ENCODE results near the gene HSF2. TPM values are rescaled to one million over a fixed set of nuclear protein-coding genes. Genes with fewer than 3 reads are reported as not detected.

Gene HSF2
- total and polyA plus RNA-seq, 2 donors (not counting 1 experiment from before 2014, with no cell fraction given): 30.0 to 31.5 TPM

- Histone ChIP-seq H3K79me2 (ENCODE audit: control insufficient read depth, insufficient read depth, low read length) (peaks cover 46% of the 10 kb centered on the region), H3K4me1 (ENCODE audit: control insufficient read depth, extremely low read depth, insufficient read depth, low read length) (peaks cover 1% of the 10 kb centered on the region), H3K4me2 (ENCODE audit: extremely low read depth, insufficient read depth, low read length) (no peak overlapping the region), H3K9me3 (ENCODE audit: control insufficient read depth, insufficient read depth, low read depth, low read length) (no peaks in the 10 kb centered on the region), H3K9ac (ENCODE audit: insufficient read depth, low read length) (no peak overlapping the region), H3K27me3 (ENCODE audit: control insufficient read depth, insufficient read depth, low read length) (no peaks in the 10 kb centered on the region), H3K36me3 (ENCODE audit: control insufficient read depth, insufficient read depth, low read length) (no peaks in the 10 kb centered on the region), H3K4me3 (replicated peaks in 1 of 4; ENCODE audit: control extremely low read depth in 1 of 4, insufficient read depth in 1 of 4, low read depth in 3 of 4, low read length in 4 of 4) (no peak overlapping the region), H2AFZ (ENCODE audit: low read length) (no peak overlapping the region), H4K20me1 (ENCODE audit: control insufficient read depth, extremely low read depth, insufficient read depth, low read length) (no peaks in the 10 kb centered on the region), H3K27ac (ENCODE audit: insufficient read depth, low read length) (no peak overlapping the region)
- TF ChIP-seq EZH2 (IDR thresholded peaks at IDR 0.05; ENCODE audit: low read length, missing control alignments): no peak
- DNase-seq (ENCODE audit: low read depth in 2 of 2): no peak
These were observed 6.7 kb downstream of the HSF2 start for GRCh38 chr6:122406187-122406586.

- no peak overlapping the region for H3K27ac ChIP-seq (ENCODE audit: insufficient read depth, low read length)
- no peak overlapping the region for H3K9ac ChIP-seq (ENCODE audit: insufficient read depth, low read length)
- TF ChIP-seq CTCF (conservative IDR thresholded peaks at IDR 0.05 in 1 of 2, IDR thresholded peaks at IDR 0.05 in 1 of 2; ENCODE audit: low read depth in 1 of 2, low read length in 2 of 2): no peak
- TF ChIP-seq EZH2 (IDR thresholded peaks at IDR 0.05; ENCODE audit: low read length, missing control alignments): no peak
- no peaks in the 10 kb centered on the region for H3K4me1 ChIP-seq (ENCODE audit: control insufficient read depth, extremely low read depth, insufficient read depth, low read length)
- no peaks in the 10 kb centered on the region for H3K9me3 ChIP-seq (ENCODE audit: control insufficient read depth, insufficient read depth, low read depth, low read length)
- H3K27me3 ChIP-seq (ENCODE audit: control insufficient read depth, insufficient read depth, low read length): no peaks in the 10 kb centered on the region
- H4K20me1 ChIP-seq (ENCODE audit: control insufficient read depth, extremely low read depth, insufficient read depth, low read length): no peaks in the 10 kb centered on the region
- DNase-seq (ENCODE audit: low read depth in 2 of 2): no peak
- H3K4me3 ChIP-seq (replicated peaks in 1 of 4; ENCODE audit: control extremely low read depth in 1 of 4, insufficient read depth in 1 of 4, low read depth in 3 of 4, low read length in 4 of 4): no peak overlapping the region
- no peak overlapping the region for H3K4me2 ChIP-seq (ENCODE audit: extremely low read depth, insufficient read depth, low read length)
- no peak overlapping the region for H2AFZ ChIP-seq (ENCODE audit: low read length)
- H3K36me3 ChIP-seq (ENCODE audit: control insufficient read depth, insufficient read depth, low read length): no peaks in the 10 kb centered on the region
- peaks cover 36% of the 10 kb centered on the region for H3K79me2 ChIP-seq (ENCODE audit: control insufficient read depth, insufficient read depth, low read length)
These were observed 8.3 kb downstream of the HSF2 start for GRCh38 chr6:122407712-122408111.

GRCh38 chr6:122408240-122408639 is 8.8 kb downstream of the HSF2 start:
- no peaks in the 10 kb centered on the region for H4K20me1 ChIP-seq (ENCODE audit: control insufficient read depth, extremely low read depth, insufficient read depth, low read length)
- no peak overlapping the region for H2AFZ ChIP-seq (ENCODE audit: low read length)

More at GRCh38 chr6:122408240-122408639, 8.8 kb downstream of the HSF2 start:
- DNase-seq (ENCODE audit: low read depth in 2 of 2): no peak
- Histone ChIP-seq H3K4me2 (ENCODE audit: extremely low read depth, insufficient read depth, low read length) (no peak overlapping the region), H3K9me3 (ENCODE audit: control insufficient read depth, insufficient read depth, low read depth, low read length) (no peaks in the 10 kb centered on the region), H3K4me3 (replicated peaks in 1 of 4; ENCODE audit: control extremely low read depth in 1 of 4, insufficient read depth in 1 of 4, low read depth in 3 of 4, low read length in 4 of 4) (no peak overlapping the region), H3K4me1 (ENCODE audit: control insufficient read depth, extremely low read depth, insufficient read depth, low read length) (no peaks in the 10 kb centered on the region), H3K79me2 (ENCODE audit: control insufficient read depth, insufficient read depth, low read length) (peaks cover 34% of the 10 kb centered on the region), H3K9ac (ENCODE audit: insufficient read depth, low read length) (no peak overlapping the region), H3K27me3 (ENCODE audit: control insufficient read depth, insufficient read depth, low read length) (no peaks in the 10 kb centered on the region), H3K27ac (ENCODE audit: insufficient read depth, low read length) (no peak overlapping the region), H3K36me3 (ENCODE audit: control insufficient read depth, insufficient read depth, low read length) (no peaks in the 10 kb centered on the region)
- no peak for TF ChIP-seq CTCF (conservative IDR thresholded peaks at IDR 0.05 in 1 of 2, IDR thresholded peaks at IDR 0.05 in 1 of 2; ENCODE audit: low read depth in 1 of 2, low read length in 2 of 2)
- no peak for TF ChIP-seq EZH2 (IDR thresholded peaks at IDR 0.05; ENCODE audit: low read length, missing control alignments)

Data from fibroblast of lung (primary cell).